Muscle layer of colon (tissue), 2 donors: Measurements from ENCODE around the gene DLK1.

ENCODE experiments used
- H3K27ac ChIP-seq: one replicate; pipeline ENCODE4 v1.7.0; 2013; ENCODE audit warnings: low read depth, mild to moderate bottlenecking, low read length, moderate library complexity
- H3K27me3 ChIP-seq, 2 donors: one replicate each; pipeline ENCODE4 v1.7.0; 2013; ENCODE audit warnings: low read length in 2 of 2, mild to moderate bottlenecking in 2 of 2; ENCODE audit not compliant: insufficient read depth in 2 of 2, control insufficient read depth in 1 of 2
- H3K36me3 ChIP-seq: one replicate; pipeline ENCODE4 v1.7.0; 2013; ENCODE audit warnings: mild to moderate bottlenecking, low read length; ENCODE audit not compliant: insufficient read depth
- H3K4me1 ChIP-seq: one replicate; pipeline ENCODE4 v1.7.0; 2013; ENCODE audit warnings: mild to moderate bottlenecking, low read length; ENCODE audit not compliant: insufficient read depth
- H3K4me3 ChIP-seq, 2 donors: one replicate each; pipeline ENCODE4 v1.7.0; 2013; ENCODE audit warnings: low read length in 2 of 2, low read depth in 1 of 2, mild to moderate bottlenecking in 1 of 2, moderate library complexity in 1 of 2
- H3K9ac ChIP-seq: one replicate; pipeline ENCODE4 v1.7.0; 2013; ENCODE audit warnings: low read length
- H3K9me3 ChIP-seq: one replicate; pipeline ENCODE4 v1.7.0; 2013; ENCODE audit warnings: mild to moderate bottlenecking, low read length
- donor health status: abdominal sarcoma.
- donor health status: Adenocarcinoma of cecum.

Gene DLK1

GRCh38 chr14:100694579-100695422, 31.9 kb upstream of the DLK1 start:
- Histone ChIP-seq H3K9me3 (no peaks in the 10 kb centered on the region), H3K4me3 (no peak overlapping the region), H3K27ac (no peak overlapping the region)

GRCh38 chr14:100695423-100695738, 31.3 kb upstream of the DLK1 start:
- Histone ChIP-seq H3K36me3 (no peaks in the 10 kb centered on the region), H3K27me3 (peaks cover 0 to 3% of the 10 kb centered on the region in 2 donors), H3K4me1 (no peaks in the 10 kb centered on the region), H3K9me3 (no peaks in the 10 kb centered on the region), H3K4me3 (no peak overlapping the region), H3K27ac (no peak overlapping the region), H3K9ac (no peak overlapping the region)

More at GRCh38 chr14:100694579-100695422, 31.9 kb upstream of the DLK1 start:
- H3K27me3 ChIP-seq: peaks cover 0 to 3% of the 10 kb centered on the region in 2 donors
- H3K9ac ChIP-seq: no peak overlapping the region
- no peaks in the 10 kb centered on the region for H3K36me3 ChIP-seq
- no peaks in the 10 kb centered on the region for H3K4me1 ChIP-seq

- Histone ChIP-seq H3K36me3 (no peaks in the 10 kb centered on the region), H3K27me3 (peaks cover 0 to 3% of the 10 kb centered on the region in 2 donors), H3K9ac (no peak overlapping the region), H3K4me3 (no peak overlapping the region), H3K27ac (no peak overlapping the region), H3K9me3 (no peaks in the 10 kb centered on the region), H3K4me1 (no peaks in the 10 kb centered on the region)
These were observed 30.7 kb upstream of the DLK1 start for GRCh38 chr14:100696008-100696407.

GRCh38 chr14:100696590-100696989, 30.1 kb upstream of the DLK1 start:
- Histone ChIP-seq H3K36me3 (no peaks in the 10 kb centered on the region), H3K4me3 (no peak overlapping the region), H3K9ac (no peak overlapping the region), H3K27me3 (peaks cover 0 to 3% of the 10 kb centered on the region in 2 donors), H3K9me3 (no peaks in the 10 kb centered on the region), H3K27ac (no peak overlapping the region), H3K4me1 (no peaks in the 10 kb centered on the region)

GRCh38 chr14:100698066-100698465, 28.6 kb upstream of the DLK1 start:
- Histone ChIP-seq H3K4me1 (no peaks in the 10 kb centered on the region), H3K27me3 (peaks cover 0 to 3% of the 10 kb centered on the region in 2 donors), H3K27ac (no peak overlapping the region), H3K9ac (no peak overlapping the region), H3K9me3 (no peaks in the 10 kb centered on the region), H3K4me3 (no peak overlapping the region), H3K36me3 (no peaks in the 10 kb centered on the region)

- Histone ChIP-seq H3K4me1 (no peaks in the 10 kb centered on the region), H3K36me3 (no peaks in the 10 kb centered on the region), H3K4me3 (no peak overlapping the region), H3K9me3 (no peaks in the 10 kb centered on the region), H3K9ac (no peak overlapping the region), H3K27me3 (peaks cover 0 to 3% of the 10 kb centered on the region in 2 donors), H3K27ac (no peak overlapping the region)
These were observed 27.8 kb upstream of the DLK1 start for GRCh38 chr14:100698666-100699448.

- Histone ChIP-seq H3K4me1 (no peaks in the 10 kb centered on the region), H3K4me3 (no peak overlapping the region), H3K9ac (no peak overlapping the region), H3K27me3 (peaks cover 0 to 3% of the 10 kb centered on the region in 2 donors), H3K27ac (no peak overlapping the region), H3K9me3 (no peaks in the 10 kb centered on the region), H3K36me3 (no peaks in the 10 kb centered on the region)
These were observed 25.4 kb upstream of the DLK1 start for GRCh38 chr14:100701314-100701713.

GRCh38 chr14:100702590-100702989, 24.1 kb upstream of the DLK1 start:
- H3K27me3 ChIP-seq: peaks cover 0 to 3% of the 10 kb centered on the region in 2 donors
- H3K9ac ChIP-seq: no peak overlapping the region
- no peaks in the 10 kb centered on the region for H3K36me3 ChIP-seq
- H3K4me3 ChIP-seq: no peak overlapping the region
- H3K9me3 ChIP-seq: no peaks in the 10 kb centered on the region
- H3K4me1 ChIP-seq: no peaks in the 10 kb centered on the region
- no peak overlapping the region for H3K27ac ChIP-seq

GRCh38 chr14:100703386-100704220, 23.1 kb upstream of the DLK1 start:
- no peaks in the 10 kb centered on the region for H3K27me3 ChIP-seq
- H3K27ac ChIP-seq: no peak overlapping the region
- no peaks in the 10 kb centered on the region for H3K9me3 ChIP-seq
- no peaks in the 10 kb centered on the region for H3K36me3 ChIP-seq
- no peak overlapping the region for H3K4me3 ChIP-seq
- H3K9ac ChIP-seq: no peak overlapping the region
- H3K4me1 ChIP-seq: no peaks in the 10 kb centered on the region

GRCh38 chr14:100706200-100706599, 20.5 kb upstream of the DLK1 start:
- Histone ChIP-seq H3K27me3 (peaks cover 0 to 7% of the 10 kb centered on the region in 2 donors), H3K9me3 (no peaks in the 10 kb centered on the region), H3K36me3 (no peaks in the 10 kb centered on the region), H3K4me1 (peaks cover 3% of the 10 kb centered on the region), H3K27ac (no peak overlapping the region), H3K9ac (no peak overlapping the region), H3K4me3 (no peak overlapping the region)

GRCh38 chr14:100706860-100707259, 19.8 kb upstream of the DLK1 start:
- Histone ChIP-seq H3K4me3 (no peak overlapping the region), H3K9me3 (no peaks in the 10 kb centered on the region), H3K27ac (no peak overlapping the region), H3K9ac (no peak overlapping the region), H3K4me1 (peaks cover 3% of the 10 kb centered on the region), H3K36me3 (no peaks in the 10 kb centered on the region), H3K27me3 (peaks cover 0 to 7% of the 10 kb centered on the region in 2 donors)
